Glutamatergic neuron (in vitro differentiated cells): Measurements from ENCODE around the gene ZNF423. TPM values are rescaled to one million over a fixed set of nuclear protein-coding genes. Genes with fewer than 3 reads are reported as not detected.

ENCODE experiments used
- DNase-seq: peaks from one replicate; pipeline ENCODE4 v3.0.0; 2022
- H3K27ac Mint-ChIP-seq: one replicate; pipeline ENCODE4 v1.8.0; 2020; ENCODE audit warnings: mild to moderate bottlenecking, mixed read lengths, inconsistent platforms; ENCODE audit not compliant: unreplicated experiment
- H3K27me3 Mint-ChIP-seq: one replicate; pipeline ENCODE4 v1.8.0; 2020; ENCODE audit warnings: mild to moderate bottlenecking, moderate library complexity, mixed read lengths, inconsistent platforms; ENCODE audit not compliant: unreplicated experiment
- H3K36me3 Mint-ChIP-seq: one replicate; pipeline ENCODE4 v1.8.0; 2020; ENCODE audit warnings: mild to moderate bottlenecking, mixed read lengths, inconsistent platforms; ENCODE audit not compliant: unreplicated experiment
- H3K4me1 Mint-ChIP-seq: one replicate; pipeline ENCODE4 v1.8.0; 2020; ENCODE audit warnings: mild to moderate bottlenecking, low read depth, mixed read lengths, inconsistent platforms; ENCODE audit not compliant: unreplicated experiment
- H3K4me3 Mint-ChIP-seq: one replicate; pipeline ENCODE4 v1.8.0; 2020; ENCODE audit warnings: mild to moderate bottlenecking, mixed read lengths, inconsistent platforms; ENCODE audit not compliant: unreplicated experiment
- H3K9me3 Mint-ChIP-seq: one replicate; pipeline ENCODE4 v1.8.0; 2020; ENCODE audit warnings: mild to moderate bottlenecking, moderate library complexity, mixed read lengths, inconsistent platforms; ENCODE audit not compliant: unreplicated experiment
- total RNA-seq: library from RNA; stranded (reverse); fragmentation: NEBNext Ultra II Directional; extraction: Animal tissue kit (Norgen Biotek cat#: 25700); gene quantifications from one replicate; pipeline ENCODE4 v1.2.1, GENCODE V29; 2021; ENCODE audit not compliant: unreplicated experiment
- TF ChIP-seq, protein P1 (sequence below): fragments of 200-600 bp; sonication (generic); IDR thresholded peaks from one replicate; pipeline ENCODE4 v1.5.0; 2021; ENCODE audit not compliant: partially characterized antibody, unreplicated experiment

Gene ZNF423
- total RNA-seq, 1 donor from 2014 or later: 149 TPM

DNA sequence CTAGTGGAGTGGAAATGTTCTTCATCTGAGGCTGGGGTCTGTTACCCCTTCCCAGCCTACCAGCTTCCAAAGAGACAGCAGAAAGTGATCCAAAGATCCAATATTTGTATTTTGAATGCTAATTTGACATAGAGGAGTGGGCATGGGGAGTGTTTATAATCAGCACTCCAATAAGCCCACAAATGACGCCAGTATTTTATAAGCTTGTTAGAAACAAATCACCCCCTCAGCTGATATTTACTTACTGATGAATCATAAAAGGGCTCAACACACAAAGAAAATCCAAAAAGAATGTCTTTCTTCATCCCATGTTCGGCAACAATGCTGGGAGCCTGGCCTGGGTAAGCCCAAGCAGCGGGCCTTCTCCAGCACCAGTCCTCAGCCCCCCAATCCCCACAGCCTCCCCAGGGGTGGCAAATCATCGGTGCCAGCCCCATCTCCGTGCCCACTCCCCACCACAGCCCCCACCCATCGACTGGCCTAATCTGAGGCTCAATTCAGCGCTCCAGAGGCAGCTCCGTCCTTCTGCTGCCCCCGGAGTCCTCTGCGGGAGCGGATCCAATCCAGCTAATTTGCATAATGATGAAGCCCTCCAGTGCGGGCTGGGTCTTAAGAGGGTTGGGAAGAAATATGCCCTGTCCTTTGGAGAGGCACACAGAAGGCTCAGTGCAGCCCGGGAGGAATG is 312.8 kb downstream of the ZNF423 start:
- Mint-ChIP-seq H3K4me1 (peaks cover 78% of the 10 kb centered on the region), H3K27ac (peak overlapping the region; percentile 85), H3K9me3 (peaks cover 42% of the 10 kb centered on the region), H3K27me3 (peaks cover 31% of the 10 kb centered on the region), H3K4me3 (peak overlapping the region; percentile 65), H3K36me3 (no peaks in the 10 kb centered on the region)
- TF ChIP-seq, protein P1, sequence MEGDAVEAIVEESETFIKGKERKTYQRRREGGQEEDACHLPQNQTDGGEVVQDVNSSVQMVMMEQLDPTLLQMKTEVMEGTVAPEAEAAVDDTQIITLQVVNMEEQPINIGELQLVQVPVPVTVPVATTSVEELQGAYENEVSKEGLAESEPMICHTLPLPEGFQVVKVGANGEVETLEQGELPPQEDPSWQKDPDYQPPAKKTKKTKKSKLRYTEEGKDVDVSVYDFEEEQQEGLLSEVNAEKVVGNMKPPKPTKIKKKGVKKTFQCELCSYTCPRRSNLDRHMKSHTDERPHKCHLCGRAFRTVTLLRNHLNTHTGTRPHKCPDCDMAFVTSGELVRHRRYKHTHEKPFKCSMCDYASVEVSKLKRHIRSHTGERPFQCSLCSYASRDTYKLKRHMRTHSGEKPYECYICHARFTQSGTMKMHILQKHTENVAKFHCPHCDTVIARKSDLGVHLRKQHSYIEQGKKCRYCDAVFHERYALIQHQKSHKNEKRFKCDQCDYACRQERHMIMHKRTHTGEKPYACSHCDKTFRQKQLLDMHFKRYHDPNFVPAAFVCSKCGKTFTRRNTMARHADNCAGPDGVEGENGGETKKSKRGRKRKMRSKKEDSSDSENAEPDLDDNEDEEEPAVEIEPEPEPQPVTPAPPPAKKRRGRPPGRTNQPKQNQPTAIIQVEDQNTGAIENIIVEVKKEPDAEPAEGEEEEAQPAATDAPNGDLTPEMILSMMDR: no peak
- peak; percentile 48 for DNase-seq

DNA sequence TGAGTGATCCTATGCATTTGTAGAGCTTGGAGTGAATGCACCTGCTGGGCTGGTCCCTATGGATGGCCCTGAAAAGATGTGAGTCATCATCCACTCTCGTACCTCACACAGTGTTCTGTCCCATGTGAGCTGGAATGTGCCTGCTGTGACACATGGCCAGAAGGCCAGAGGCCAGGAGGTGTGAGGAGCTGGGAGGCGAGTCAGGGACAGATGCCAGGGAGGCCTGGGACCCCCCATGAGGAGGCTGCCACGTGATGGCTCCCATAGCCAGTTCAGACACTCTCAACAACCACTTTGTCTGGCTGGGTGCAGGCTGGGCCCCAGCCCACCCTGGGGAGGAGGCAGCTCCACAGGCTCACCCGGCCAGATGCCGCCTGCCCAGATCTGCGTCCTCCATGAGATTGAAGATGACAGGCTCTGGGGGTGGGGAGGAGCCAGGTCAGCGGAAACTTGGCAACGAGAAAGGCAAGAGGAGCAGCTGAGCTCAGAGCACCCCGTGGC is 313.5 kb downstream of the ZNF423 start:
- DNase-seq: peak; percentile 64
- peaks cover 29% of the 10 kb centered on the region for H3K27me3 Mint-ChIP-seq
- peaks cover 37% of the 10 kb centered on the region for H3K9me3 Mint-ChIP-seq
- H3K4me1 Mint-ChIP-seq: peaks cover 74% of the 10 kb centered on the region
- TF ChIP-seq, protein P1: peak; percentile 13
- peak overlapping the region; percentile 85 for H3K27ac Mint-ChIP-seq
- no peaks in the 10 kb centered on the region for H3K36me3 Mint-ChIP-seq
- H3K4me3 Mint-ChIP-seq: peak overlapping the region; percentile 65

DNA sequence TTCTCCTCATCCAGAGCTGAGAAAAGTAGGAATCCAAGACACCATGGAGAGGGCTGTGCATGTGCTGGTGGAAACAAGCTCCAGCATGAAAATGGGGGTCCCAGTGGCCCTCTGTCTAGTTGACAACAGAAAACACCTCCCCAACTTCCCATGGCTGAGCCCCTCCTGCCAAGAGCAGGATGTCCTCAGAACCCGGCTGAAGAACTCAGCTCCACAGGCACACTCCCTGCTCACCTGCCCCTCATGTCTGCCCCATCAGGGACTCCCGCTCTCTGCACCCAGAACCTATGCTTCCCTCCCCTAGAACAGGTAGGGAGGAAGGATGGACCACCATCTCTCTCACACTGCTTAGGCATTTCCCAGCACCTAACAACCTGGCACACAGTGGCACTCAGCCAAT is 315.1 kb downstream of the ZNF423 start:
- TF ChIP-seq, protein P1: no peak
- peaks cover 28% of the 10 kb centered on the region for H3K27me3 Mint-ChIP-seq
- peaks cover 63% of the 10 kb centered on the region for H3K4me1 Mint-ChIP-seq
- peaks cover 34% of the 10 kb centered on the region for H3K9me3 Mint-ChIP-seq
- no peaks in the 10 kb centered on the region for H3K36me3 Mint-ChIP-seq
- H3K27ac Mint-ChIP-seq: peak overlapping the region; percentile 85
- no peak for DNase-seq
- H3K4me3 Mint-ChIP-seq: peak overlapping the region; percentile 57

DNA sequence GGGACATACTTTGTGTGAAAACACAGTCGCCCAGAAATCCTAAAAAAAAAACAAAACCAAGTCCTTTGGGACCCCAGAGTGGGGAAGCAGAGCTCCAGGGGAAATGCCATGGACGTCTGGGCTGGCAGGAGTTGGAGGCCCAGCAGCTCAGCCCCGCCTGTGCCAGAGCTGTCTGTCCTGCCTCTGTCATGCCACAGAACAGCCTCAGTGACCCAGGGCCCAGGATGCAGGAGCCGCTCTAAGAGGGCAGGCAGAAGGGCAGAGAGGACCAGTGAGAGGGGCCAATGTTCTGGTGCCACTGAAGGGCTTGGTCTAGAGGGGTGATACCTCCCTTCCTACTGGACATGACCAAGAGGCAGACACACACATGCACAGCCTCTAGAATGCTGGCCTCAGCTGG is 316.2 kb downstream of the ZNF423 start:
- no peak overlapping the region for H3K27ac Mint-ChIP-seq
- H3K4me1 Mint-ChIP-seq: peaks cover 65% of the 10 kb centered on the region
- peaks cover 38% of the 10 kb centered on the region for H3K9me3 Mint-ChIP-seq

More for the DNA sequence above, 316.2 kb downstream of the ZNF423 start:
- H3K36me3 Mint-ChIP-seq: no peaks in the 10 kb centered on the region
- TF ChIP-seq, protein P1: no peak
- peaks cover 28% of the 10 kb centered on the region for H3K27me3 Mint-ChIP-seq
- DNase-seq: no peak
- no peak overlapping the region for H3K4me3 Mint-ChIP-seq
